GM11168 (cell line): ENCODE results near the gene ANAPC15.

ENCODE experiments used
- in situ Hi-C: fragments of 300-500 bp; cut with MboI; formaldehyde crosslinking; loops from one replicate; pipeline ENCODE4 v1.12.0; 2022; ENCODE audit warnings: low sequenced_read_pairs; ENCODE audit not compliant: unreplicated experiment

Gene ANAPC15

DNA sequence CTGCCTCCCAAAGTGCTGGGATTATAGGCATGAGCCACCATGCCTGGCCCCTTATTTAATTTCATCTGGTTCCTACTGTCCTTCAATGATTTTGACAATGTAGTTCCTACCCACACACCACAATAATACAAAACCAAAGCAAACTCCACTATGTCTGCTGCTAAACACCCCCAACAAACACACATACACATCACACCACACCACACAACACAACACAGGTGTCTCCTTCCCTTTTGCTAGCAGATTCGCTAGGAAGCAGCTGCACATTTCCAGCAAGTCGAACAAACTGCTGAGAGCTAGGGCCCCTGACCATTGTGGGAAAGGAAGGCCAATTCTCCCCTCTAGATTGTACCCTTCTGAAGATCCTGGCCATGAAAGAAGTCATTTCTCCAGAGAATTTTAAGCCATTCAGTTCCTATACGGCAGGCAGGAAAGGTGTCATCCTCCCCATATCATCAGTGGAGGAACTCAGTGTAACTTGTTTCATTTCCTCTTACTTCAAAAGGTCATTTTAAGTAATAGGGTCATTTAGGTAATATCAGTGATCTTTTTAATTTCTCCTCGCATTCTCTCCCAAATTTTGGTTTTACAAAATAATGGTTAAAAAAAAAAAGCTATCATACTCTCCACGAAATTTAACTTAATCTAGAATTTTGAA lies 50.6 kb downstream of the ANAPC15 start:
- in situ Hi-C loops: no loop called here
